PC-3 (cell line): ENCODE results near the gene HIGD1C.

ENCODE experiments used
- EZH2 ChIP-seq: fragments of 300-600 bp; sonication (generic); IDR thresholded peaks from one replicate; pipeline ENCODE4 v1.6.1; 2017; ENCODE audit warnings: antibody characterized with exemption, mild to moderate bottlenecking, low read length; ENCODE audit not compliant: unreplicated experiment
- TF ChIP-seq, protein P1 (sequence below): fragments of 300-600 bp; sonication (generic); conservative IDR thresholded peaks from 2 replicates; pipeline ENCODE4 v1.5.1; 2017; ENCODE audit warnings: antibody characterized with exemption, low read depth, mild to moderate bottlenecking, low read length

- TF ChIP-seq, protein P1, sequence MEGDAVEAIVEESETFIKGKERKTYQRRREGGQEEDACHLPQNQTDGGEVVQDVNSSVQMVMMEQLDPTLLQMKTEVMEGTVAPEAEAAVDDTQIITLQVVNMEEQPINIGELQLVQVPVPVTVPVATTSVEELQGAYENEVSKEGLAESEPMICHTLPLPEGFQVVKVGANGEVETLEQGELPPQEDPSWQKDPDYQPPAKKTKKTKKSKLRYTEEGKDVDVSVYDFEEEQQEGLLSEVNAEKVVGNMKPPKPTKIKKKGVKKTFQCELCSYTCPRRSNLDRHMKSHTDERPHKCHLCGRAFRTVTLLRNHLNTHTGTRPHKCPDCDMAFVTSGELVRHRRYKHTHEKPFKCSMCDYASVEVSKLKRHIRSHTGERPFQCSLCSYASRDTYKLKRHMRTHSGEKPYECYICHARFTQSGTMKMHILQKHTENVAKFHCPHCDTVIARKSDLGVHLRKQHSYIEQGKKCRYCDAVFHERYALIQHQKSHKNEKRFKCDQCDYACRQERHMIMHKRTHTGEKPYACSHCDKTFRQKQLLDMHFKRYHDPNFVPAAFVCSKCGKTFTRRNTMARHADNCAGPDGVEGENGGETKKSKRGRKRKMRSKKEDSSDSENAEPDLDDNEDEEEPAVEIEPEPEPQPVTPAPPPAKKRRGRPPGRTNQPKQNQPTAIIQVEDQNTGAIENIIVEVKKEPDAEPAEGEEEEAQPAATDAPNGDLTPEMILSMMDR: no peak
- TF ChIP-seq EZH2: no peak
Measured at GRCh38 chr12:50961708-50962107, 9.4 kb downstream of the HIGD1C start.
